UCSD-AML1 (cell line): ENCODE data around the gene ZNF536.
"Not testable (repeated sequence)": the region's sequence is repeated elsewhere in the genome, so short reads cannot be mapped to it uniquely, and the experiment has no call there.

Experiments used
- DNase-seq: peaks from one replicate; lab custom pipeline; 2025; ENCODE audit not compliant: unreplicated experiment; lab: John Stamatoyannopoulos, UW

ZNF536 gene

GRCh38 chr19:30386551-30387143 is 14.5 kb downstream of the ZNF536 start:
- DNase-seq: no peak

- DNase-seq: no peak
These were observed 15.3 kb downstream of the ZNF536 start for GRCh38 chr19:30387311-30388115.

DNA sequence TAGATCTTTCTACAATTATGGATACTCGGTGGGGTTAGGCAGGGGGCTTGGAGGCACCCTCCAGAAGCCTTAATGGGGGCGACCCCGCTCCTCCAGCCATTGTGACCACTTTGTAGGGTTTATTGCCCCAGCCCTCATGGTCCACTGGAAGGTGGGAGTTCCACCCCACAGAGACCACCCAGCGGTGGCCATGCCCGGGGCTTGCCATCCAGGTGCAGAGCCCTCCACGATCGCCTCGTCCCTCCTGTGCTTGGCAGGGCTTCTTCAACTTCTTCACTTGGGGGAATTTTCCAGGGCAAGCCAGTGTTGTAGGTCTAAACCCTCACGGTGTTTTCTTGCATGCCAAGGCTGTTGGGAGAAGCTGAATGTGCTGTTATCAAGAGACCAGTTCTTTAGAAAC is 16.1 kb downstream of the ZNF536 start:
- DNase-seq: no peak

- no peak for DNase-seq
These were observed 16.6 kb downstream of the ZNF536 start for GRCh38 chr19:30388819-30389218.

DNA sequence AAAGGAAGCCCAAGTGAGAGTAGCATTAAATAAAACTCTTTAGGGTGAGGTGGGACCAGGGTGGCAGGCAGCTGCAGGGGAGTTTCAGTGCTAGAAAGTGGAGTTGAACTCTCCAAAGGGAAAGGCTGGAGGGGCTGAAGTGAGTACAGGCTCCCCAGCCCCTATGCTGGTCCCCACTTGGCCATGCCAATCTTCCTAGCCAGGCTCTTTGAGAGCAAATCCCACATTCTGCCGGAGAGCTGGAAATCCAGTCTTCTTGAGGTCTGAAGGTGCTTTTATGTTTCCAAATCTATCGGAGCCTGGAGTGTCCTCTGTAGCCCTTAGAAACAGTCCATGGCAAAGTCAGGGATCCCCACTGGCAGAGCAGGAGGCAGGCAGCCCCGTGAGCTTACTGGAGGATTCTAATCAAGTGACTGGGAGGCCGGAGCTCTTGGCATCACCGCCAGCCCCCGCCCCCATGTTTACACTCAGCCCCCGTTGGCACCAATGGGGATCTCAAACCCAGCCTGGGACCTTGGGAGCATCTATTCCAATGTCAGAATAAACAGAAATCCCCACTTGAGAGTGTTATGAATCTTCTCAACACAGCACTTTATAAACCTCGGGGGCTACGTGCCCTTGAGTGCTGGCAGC is 18.3 kb downstream of the ZNF536 start:
- DNase-seq: no peak

- no peak for DNase-seq
These were observed 18.9 kb downstream of the ZNF536 start for GRCh38 chr19:30391052-30391451.

GRCh38 chr19:30391554-30392551 is 19.7 kb downstream of the ZNF536 start:
- DNase-seq: no peak

DNA sequence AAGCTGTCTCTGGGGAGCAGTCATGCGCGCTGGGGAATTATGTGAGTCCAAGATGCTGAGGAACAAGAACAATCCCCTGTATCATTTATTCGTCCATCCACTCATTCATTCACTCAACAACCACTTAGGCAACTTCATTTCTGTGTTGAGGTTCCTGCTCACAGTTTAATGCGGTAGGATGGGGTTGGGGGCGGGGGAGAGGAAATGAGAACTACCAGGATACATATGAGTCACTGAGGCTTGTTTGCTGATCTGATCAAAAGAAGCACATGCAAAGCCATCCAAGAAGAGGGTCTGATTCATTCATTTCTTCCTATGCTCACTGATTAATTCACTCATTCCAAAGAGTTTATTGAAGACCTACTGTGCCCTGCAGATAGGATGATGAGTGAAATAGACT is 20.9 kb downstream of the ZNF536 start:
- no peak for DNase-seq

- DNase-seq: no peak
These were observed 21.7 kb downstream of the ZNF536 start for GRCh38 chr19:30393729-30394480.

DNA sequence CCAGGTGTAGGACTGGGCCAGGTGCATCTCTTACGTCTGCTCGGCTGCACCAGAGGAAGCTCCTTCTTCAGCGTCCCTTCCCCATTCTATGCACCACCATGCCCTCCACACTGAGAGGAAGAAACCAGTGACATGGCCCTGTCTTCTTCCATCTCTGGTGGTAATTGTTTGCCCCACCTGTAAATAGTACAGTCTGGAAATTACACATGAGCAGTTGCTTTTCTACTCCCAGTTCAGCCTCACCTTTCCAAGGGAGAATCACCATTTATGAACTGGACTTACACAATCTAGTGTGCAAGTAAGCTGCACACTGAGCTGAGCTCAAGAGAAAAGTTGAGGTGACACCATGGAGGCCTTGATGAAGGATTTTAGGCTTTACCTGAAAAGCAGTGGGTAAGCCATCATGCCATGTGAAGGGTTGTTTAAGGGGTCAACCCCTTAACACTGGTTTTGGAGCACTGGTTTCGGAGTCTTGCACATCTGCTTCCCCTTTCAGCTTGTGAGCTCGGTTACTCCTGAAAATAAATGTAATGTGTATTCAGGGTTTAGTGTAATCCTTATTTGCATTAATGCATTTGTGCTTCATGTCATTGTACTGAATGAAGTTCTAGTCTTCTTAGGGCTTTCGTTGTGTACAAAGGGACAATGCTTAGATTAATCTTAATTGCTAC is 22.4 kb downstream of the ZNF536 start:
- no peak for DNase-seq

DNA sequence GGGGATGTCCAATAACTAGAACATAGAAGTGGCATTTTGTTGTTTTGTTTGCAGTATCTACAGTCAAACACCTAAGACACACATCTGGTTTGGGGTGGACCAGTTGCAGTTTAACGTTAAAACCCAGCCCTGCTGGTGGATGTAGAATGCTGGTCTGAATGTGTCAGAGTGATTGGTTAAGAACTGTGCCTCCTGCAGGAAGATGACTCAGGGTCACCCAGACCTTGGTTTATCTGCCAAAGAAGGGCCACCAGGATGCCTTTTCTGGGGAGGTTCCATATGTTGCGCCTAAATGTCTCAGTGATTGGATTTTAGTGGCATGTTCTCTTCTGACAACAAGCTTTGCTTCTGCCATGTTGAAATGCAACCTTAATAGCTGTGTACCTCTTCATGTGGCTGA is 23.1 kb downstream of the ZNF536 start:
- no peak for DNase-seq

DNA sequence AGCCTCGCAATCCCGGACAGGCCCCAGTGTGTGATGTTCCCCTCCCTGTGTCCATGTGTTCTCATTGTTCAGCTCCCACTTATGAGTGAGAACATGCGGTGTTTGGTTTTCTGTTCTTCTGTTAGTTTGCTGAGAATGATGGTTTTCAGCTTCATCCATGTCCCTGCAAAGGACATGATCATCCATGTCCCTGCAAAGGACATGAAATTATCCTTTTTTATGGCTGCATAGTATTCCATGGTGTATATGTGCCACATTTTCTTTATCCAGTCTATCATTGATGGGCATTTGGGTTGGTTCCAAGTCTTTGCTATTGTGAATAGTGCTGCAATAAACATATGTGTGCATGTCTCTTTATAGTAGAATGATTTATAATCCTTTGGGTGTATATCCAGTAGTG is 26.4 kb downstream of the ZNF536 start:
- not testable (repeated sequence) for DNase-seq

DNA sequence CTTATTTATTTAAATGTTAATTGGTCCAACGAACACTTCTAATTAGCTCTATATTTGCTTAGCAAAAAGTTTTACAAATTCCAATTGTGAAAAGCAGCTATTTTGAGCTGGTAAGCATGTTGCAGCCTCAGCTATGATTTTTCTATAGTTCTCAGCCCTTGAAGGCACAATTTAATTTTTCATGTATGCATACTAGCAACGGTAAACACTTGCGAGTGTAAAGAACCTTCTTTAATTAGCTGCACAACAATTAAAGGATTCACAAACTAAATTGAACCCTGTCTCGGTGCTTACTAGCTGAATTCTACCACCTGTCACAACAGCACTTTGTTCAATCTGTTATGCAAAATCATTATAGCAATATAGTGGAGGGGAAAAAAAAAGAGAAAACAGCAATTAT is 29.8 kb downstream of the ZNF536 start:
- DNase-seq: no peak

DNA sequence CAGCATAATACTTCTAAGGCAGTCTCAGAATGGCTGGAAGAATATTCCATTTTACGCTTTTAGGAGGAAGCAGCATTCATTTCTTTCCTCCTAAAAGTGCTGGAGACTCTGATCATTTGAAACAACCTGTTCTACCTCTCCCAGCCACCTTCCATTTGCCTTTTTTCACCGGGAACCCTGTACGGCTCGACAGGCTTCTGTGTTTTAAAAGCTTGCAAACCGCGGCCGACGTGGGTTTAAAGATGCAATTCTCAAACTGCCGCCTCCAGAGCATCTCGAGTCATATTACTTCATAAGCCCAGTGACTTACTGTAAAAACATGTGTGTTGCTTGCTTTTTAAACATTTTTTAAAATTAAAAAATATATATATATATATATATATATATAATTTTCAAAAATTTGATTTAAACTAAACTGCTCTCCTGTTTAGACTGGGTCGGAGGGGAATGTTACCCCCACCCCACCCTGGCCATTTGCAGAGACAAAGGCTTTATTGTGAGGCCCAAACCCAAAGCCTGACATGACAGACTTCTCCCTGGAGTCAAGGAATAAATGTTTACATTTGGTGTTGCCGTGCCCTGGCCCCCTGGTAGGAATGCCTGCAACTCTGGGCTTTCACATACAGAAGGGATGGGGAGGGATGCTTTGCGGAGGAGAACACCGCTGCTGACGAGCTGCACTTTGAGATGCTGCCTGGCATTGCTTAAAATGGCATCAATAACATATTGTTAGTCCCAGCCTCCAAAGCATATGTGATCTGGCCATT is 30.4 kb downstream of the ZNF536 start:
- no peak for DNase-seq

DNA sequence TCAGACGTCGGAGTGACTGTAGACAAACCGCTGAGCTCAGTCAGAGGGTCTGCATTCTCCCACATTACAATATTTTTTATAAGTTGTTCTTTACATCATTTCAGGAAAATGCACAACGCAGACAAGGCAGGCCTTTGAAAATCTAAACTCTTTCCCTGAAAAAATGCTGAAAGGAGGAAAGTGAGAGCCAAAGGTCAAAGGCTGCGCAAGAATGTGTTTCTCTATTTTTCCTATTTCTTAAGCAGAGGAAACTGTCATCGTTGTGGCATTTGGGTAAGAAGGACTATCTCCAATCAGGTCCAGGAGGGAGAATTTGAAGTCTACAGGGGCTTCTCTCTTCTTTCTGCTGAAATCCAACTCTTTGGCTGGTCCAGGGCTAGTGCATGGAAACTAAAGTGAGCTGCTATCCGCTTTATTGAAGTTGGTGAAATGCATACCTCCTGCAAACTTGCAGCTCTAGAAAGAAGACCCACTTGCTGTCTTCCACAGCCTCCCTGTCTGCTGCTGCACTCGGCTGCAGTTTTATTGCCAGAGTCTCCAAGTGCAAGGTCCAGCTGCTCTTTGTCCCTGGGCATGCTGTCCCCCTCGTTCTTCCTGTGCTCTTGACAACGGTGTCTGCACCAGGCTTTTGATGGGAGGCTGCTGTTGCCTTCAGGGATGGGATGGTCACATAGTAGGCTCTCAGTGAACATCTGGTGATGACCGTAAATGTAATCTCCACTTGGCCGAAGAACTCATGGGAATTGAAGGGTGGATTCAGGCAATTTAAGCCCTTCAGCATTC is 31.2 kb downstream of the ZNF536 start:
- DNase-seq: no peak

DNA sequence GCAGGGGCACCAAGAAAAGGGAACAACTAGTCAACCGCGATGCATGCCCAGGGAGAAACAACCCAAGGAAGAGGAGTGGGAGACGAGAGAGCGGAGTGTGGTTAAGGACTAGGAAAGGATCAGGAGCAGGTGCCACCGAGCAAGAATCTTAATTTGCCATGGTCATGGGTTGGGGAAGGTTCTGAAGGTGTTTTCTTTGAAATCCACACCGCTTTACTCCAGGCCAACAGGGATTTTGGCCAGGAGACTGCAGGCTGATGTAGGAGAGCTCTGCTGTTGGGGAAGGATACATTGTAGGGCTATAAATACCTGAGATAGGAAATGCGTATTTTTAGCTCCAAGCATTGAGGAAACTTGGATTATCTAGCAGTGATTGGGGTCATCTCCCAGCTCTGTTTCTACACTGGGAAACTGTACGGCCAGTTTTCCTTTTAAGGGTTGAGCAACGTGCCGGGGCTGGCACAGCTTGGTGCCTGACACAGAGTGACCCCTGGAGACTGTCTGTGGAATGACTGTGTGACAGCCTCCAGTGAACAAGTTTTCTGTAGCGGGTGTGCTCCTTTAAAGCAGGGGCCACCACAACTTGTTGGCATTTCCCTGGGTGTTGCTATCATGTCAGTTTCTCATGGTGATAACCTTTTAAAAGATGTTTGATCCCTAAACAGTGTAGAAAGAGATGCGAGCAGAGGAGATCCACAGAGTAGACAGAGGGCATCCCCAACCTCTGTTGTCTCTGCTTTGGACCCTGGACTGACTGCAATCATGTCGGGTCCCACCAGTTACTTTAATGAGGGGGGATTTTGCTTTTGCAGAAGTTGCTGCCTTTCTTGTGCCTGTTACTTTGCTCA is 34.3 kb downstream of the ZNF536 start:
- no peak for DNase-seq

- no peak for DNase-seq
These were observed 35.0 kb downstream of the ZNF536 start for GRCh38 chr19:30407068-30407709.
